IMR-90 (cell line): ENCODE measurements around the gene SHISA2. TPM values are rescaled to one million over a fixed set of nuclear protein-coding genes. Genes with fewer than 3 reads are reported as not detected.
"Not testable (repeated sequence)": the region's sequence is repeated elsewhere in the genome, so short reads cannot be mapped to it uniquely, and the experiment has no call there.

Experiments
- ATAC-seq: fragments of 200-7000 bp; cut with Tn5 transposase; 2 replicates; pipeline ENCODE4 v1.9.1; 2020; ENCODE audit warnings: low read depth, mild to moderate bottlenecking, moderate library complexity
- BruUV-seq: library from RNA; stranded (reverse); fragments of 400-500 nt; replicated peaks from 2 replicates; lab custom pipeline; 2021; lab: Mats Ljungman, UMichigan
- CTCF ChIA-PET: fragments of 300-600 bp; formaldehyde crosslinking; extraction: SDS; loops from one replicate; lab custom pipeline; 2021; ENCODE audit warnings: antibody characterized with exemption; lab: Yijun Ruan, JAX
- POLR2A ChIA-PET: fragments of 300-600 bp; sonication (Branson Sonifier 250); formaldehyde crosslinking; loops from one replicate; lab custom pipeline; 2022; ENCODE audit warnings: antibody characterized with exemption; ENCODE audit not compliant: unreplicated experiment; lab: Charles Lee
- DNase-seq: peaks from one replicate; pipeline ENCODE4 v3.0.0; 2013
- H2AFZ ChIP-seq: replicated peaks from 2 replicates; pipeline ENCODE3; 2013; ENCODE audit warnings: low read length, mild to moderate bottlenecking; ENCODE audit not compliant: poor library complexity
- H2AK5ac ChIP-seq: 2 replicates; pipeline ENCODE4 v1.6.1; 2013; ENCODE audit warnings: low read depth, low read length, inconsistent platforms
- H2AK9ac ChIP-seq: replicated peaks from 2 replicates; pipeline ENCODE3; 2013; ENCODE audit warnings: mild to moderate bottlenecking, low read depth, low read length, moderate library complexity; ENCODE audit not compliant: poor library complexity
- H2BK120ac ChIP-seq: 2 replicates; pipeline ENCODE4 v1.6.1; 2013; ENCODE audit warnings: low read depth, low read length, inconsistent platforms
- H2BK15ac ChIP-seq: 3 replicates; pipeline ENCODE4 v1.6.1; 2013; ENCODE audit warnings: low read depth, low read length, inconsistent platforms
- H2BK20ac ChIP-seq: 2 replicates; pipeline ENCODE4 v1.6.1; 2013; ENCODE audit warnings: low read depth, mild to moderate bottlenecking, inconsistent platforms, low read length, moderate library complexity
- H2BK5ac ChIP-seq: 2 replicates; pipeline ENCODE4 v1.6.1; 2013; ENCODE audit warnings: mild to moderate bottlenecking, low read depth, low read length, inconsistent platforms; ENCODE audit not compliant: poor library complexity, severe bottlenecking
- H3K14ac ChIP-seq: replicated peaks from 2 replicates; pipeline ENCODE4 v1.6.1; 2013; ENCODE audit warnings: low read depth, low read length, inconsistent platforms
- H3K18ac ChIP-seq: 2 replicates; pipeline ENCODE4 v1.6.1; 2013; ENCODE audit warnings: low read depth, low read length, control low read depth
- H3K23ac ChIP-seq: 2 replicates; pipeline ENCODE4 v1.6.1; 2013; ENCODE audit warnings: low read depth, low read length, inconsistent platforms
- H3K27ac ChIP-seq: 2 replicates; pipeline ENCODE4 v1.5.1; 2013; ENCODE audit warnings: mild to moderate bottlenecking, control low read depth, low read length; ENCODE audit not compliant: insufficient read depth
- H3K27me3 ChIP-seq: 2 replicates; pipeline ENCODE4 v1.6.1; 2013; ENCODE audit warnings: low read length; ENCODE audit not compliant: control insufficient read depth, insufficient read depth
- H3K36me3 ChIP-seq: 2 replicates; pipeline ENCODE4 v1.6.1; 2013; ENCODE audit warnings: low read length, mixed read lengths; ENCODE audit not compliant: control insufficient read depth, insufficient read depth
- H3K4ac ChIP-seq: 2 replicates; pipeline ENCODE4 v1.6.1; 2013; ENCODE audit warnings: low read depth, low read length, inconsistent platforms
- H3K4me1 ChIP-seq: 2 replicates; pipeline ENCODE4 v1.6.1; 2013; ENCODE audit warnings: low read length, mixed read lengths; ENCODE audit not compliant: control insufficient read depth, insufficient read depth
- H3K4me2 ChIP-seq: 2 replicates; pipeline ENCODE4 v1.6.1; 2013; ENCODE audit warnings: low read depth, mild to moderate bottlenecking, control low read depth, low read length, moderate library complexity
- H3K4me3 ChIP-seq: 2 replicates; pipeline ENCODE4 v1.5.1; 2013; ENCODE audit warnings: low read depth, mild to moderate bottlenecking, control low read depth, low read length, moderate library complexity; ENCODE audit not compliant: insufficient read depth
- H3K56ac ChIP-seq: 2 replicates; pipeline ENCODE4 v1.6.1; 2013; ENCODE audit warnings: low read length, inconsistent platforms; ENCODE audit not compliant: insufficient read depth; ENCODE audit errors: extremely low read depth
- H3K79me1 ChIP-seq, 2 experiments: 2 replicates each; pipeline ENCODE4 v1.6.1; 2013; ENCODE audit warnings: low read length in 2 of 2, inconsistent platforms in 1 of 2, low read depth in 1 of 2
- H3K9ac ChIP-seq: 2 replicates; pipeline ENCODE4 v1.6.1; 2013; ENCODE audit warnings: low read depth, low read length, control low read depth
- H3K9me1 ChIP-seq: 2 replicates; pipeline ENCODE4 v1.6.1; 2013; ENCODE audit warnings: low read length, inconsistent platforms; ENCODE audit not compliant: insufficient read depth
- H3K9me3 ChIP-seq: 2 replicates; pipeline ENCODE4 v1.6.1; 2013; ENCODE audit warnings: low read length; ENCODE audit not compliant: control insufficient read depth, insufficient read depth
- H4K20me1 ChIP-seq: 2 replicates; pipeline ENCODE4 v1.6.1; 2013; ENCODE audit warnings: low read length, inconsistent platforms; ENCODE audit not compliant: insufficient read depth
- H4K5ac ChIP-seq: 2 replicates; pipeline ENCODE4 v1.6.1; 2013; ENCODE audit warnings: mild to moderate bottlenecking, low read depth, low read length, control low read depth
- H4K8ac ChIP-seq, 2 experiments: 2 replicates each; pipeline ENCODE4 v1.6.1; 2013; ENCODE audit warnings: low read depth in 2 of 2, low read length in 2 of 2, control low read depth in 1 of 2, inconsistent platforms in 1 of 2
- H4K91ac ChIP-seq: 2 replicates; pipeline ENCODE4 v1.6.1; 2013; ENCODE audit warnings: low read depth, low read length, inconsistent platforms; ENCODE audit not compliant: insufficient read depth
- MAZ ChIP-seq: IDR thresholded peaks from 2 replicates; pipeline ENCODE4 v1.6.1; 2012; ENCODE audit warnings: low read depth, mild to moderate bottlenecking, low read length, improper control_type of control experiment, moderate library complexity, borderline replicate concordance
- POLR2A ChIP-seq: IDR thresholded peaks from 2 replicates; pipeline ENCODE4 v1.6.1; 2012; ENCODE audit warnings: mild to moderate bottlenecking, low read depth, low read length
- WGBS, 2 experiments: methylation state at CpG; one replicate each; pipeline versions ENCODE4 v1.1.5 to v1.1.7; 2013; ENCODE audit warnings: missing lambda C conversion rate in 2 of 2; ENCODE audit not compliant: insufficient read length in 1 of 2; ENCODE audit errors: extremely low coverage in 2 of 2; 5-methylcytosine and 5-hydroxymethylcytosine counted together
- dilution Hi-C: fragments of 300-500 bp; cut with HindIII; formaldehyde crosslinking; loops from one replicate; pipeline ENCODE4 v1.14.3; 2018; ENCODE audit warnings: low sequenced_read_pairs; ENCODE audit not compliant: unreplicated experiment
- in situ Hi-C: fragments of 300-500 bp; cut with MboI; formaldehyde crosslinking; loops from 3 replicates; pipeline ENCODE4 v1.14.3; 2019; ENCODE audit warnings: low sequenced_read_pairs, inconsistent platforms, mixed read lengths
- intact Hi-C: fragments of 100-400 bp; cut with micrococcal nuclease; formaldehyde crosslinking; loops from 2 replicates; pipeline ENCODE4 v1.10.0; 2022
- polyA plus RNA-seq, 3 experiments: library from polyadenylated mRNA; depleted of rRNA; stranded (reverse); fragments of >200 nt; gene quantifications; 2 replicates each; pipeline ENCODE4 v1.2.3, GENCODE V29; 2012; ENCODE audit warnings: low replicate concordance in 1 of 3
- total RNA-seq: library from RNA; depleted of rRNA; stranded (reverse); fragments of >200 nt; gene quantifications from 2 replicates; pipeline ENCODE4 v1.2.3, GENCODE V29; 2012

Gene SHISA2
- total and polyA plus RNA-seq, 2 of the 4 experiments (the other 2 are of a cell fraction): not detected

DNA sequence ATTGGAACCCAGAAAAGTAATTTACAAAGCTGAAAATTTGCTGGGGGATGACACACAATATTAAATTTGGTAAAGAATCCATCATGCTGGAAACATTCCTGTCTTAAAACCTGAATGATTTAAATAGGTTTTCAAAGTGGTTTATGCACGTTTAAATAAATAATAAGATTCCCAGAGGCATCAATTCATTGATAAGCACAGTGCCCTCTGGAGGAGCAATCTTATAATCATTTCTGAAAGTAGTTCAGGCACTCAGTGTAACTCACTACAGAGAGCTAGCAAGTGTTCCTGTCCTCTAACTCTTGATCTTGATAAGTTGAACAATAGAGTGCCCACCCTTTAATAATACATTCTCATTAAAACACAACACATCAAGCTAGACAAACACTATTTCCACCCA, 43.5 kb upstream of the SHISA2 start:
- Histone ChIP-seq H2BK5ac (no peak overlapping the region), H4K8ac (no peak overlapping the region), H2AK5ac (no peak overlapping the region), H3K27ac (no peak overlapping the region), H3K9me1 (no peaks in the 10 kb centered on the region), H3K9ac (no peak overlapping the region), H3K36me3 (no peaks in the 10 kb centered on the region), H3K4me2 (no peak overlapping the region), H3K9me3 (no peaks in the 10 kb centered on the region), H2BK15ac (no peak overlapping the region), H2AK9ac (no peak overlapping the region), H3K18ac (no peak overlapping the region), H4K20me1 (no peaks in the 10 kb centered on the region), H2AFZ (no peak overlapping the region), H3K79me1 (no peaks in the 10 kb centered on the region), H2BK20ac (no peak overlapping the region), H4K5ac (no peak overlapping the region), H3K4me3 (no peak overlapping the region), H3K27me3 (no peaks in the 10 kb centered on the region), H3K4me1 (no peaks in the 10 kb centered on the region), H3K23ac (no peak overlapping the region), H3K14ac (no peak overlapping the region), H3K4ac (no peak overlapping the region), H2BK120ac (no peak overlapping the region), H3K56ac (no peak overlapping the region), H4K91ac (no peak overlapping the region)
- BruUV-seq: no TSS peak
- in situ Hi-C loops (no loop called here), intact Hi-C loops (no loop called here), dilution Hi-C loops (no loop called here)
- ChIA-PET POLR2A (interaction anchor here (0.5 kb wide), 1 partner anchor 16 kb away, joined by 3 read pairs; no protein-coding TSS in a partner anchor), CTCF (interaction anchor here (0.8 kb wide), 1 partner anchor 603 kb away, joined by 3 read pairs; no protein-coding TSS in a partner anchor)
- ATAC-seq (no peak), DNase-seq (no peak)
- TF ChIP-seq MAZ (no peak), POLR2A (no peak)
- WGBS, 2 experiments: no CpG with 5 or more reads among the region's 1 CpG

DNA sequence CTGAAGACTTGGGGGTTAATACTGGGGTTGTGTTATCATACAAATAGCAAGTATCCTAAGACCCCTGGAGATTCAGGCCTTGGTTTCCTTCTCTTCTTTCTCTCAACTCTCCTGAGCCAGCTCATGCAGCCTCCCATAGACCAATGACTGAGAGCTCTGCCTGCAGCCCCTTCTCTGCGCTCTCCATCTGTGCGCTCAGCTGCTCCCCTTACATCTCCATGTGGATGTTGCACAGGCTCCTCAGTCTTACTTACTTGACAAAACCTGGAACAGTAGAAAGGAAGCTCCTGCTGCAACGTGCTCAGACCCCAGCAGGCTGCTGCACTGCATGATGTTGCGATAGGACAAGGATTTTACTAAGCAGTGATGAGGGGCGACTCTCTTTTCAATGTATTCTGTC, 25.0 kb upstream of the SHISA2 start:
- whole genome bisulfite sequencing, 2 experiments: no CpG with 5 or more reads among the region's 5 CpGs
- H3K27me3 ChIP-seq, H3K23ac ChIP-seq, in situ Hi-C loops, BruUV-seq, H4K8ac ChIP-seq, H4K20me1 ChIP-seq, H3K56ac ChIP-seq, H3K9me1 ChIP-seq, H3K4me3 ChIP-seq, H3K9ac ChIP-seq, H3K27ac ChIP-seq, H3K36me3 ChIP-seq, POLR2A ChIA-PET, H3K4me1 ChIP-seq, H3K9me3 ChIP-seq, H3K4me2 ChIP-seq, H2AFZ ChIP-seq, dilution Hi-C loops, H2BK20ac ChIP-seq, H4K5ac ChIP-seq, H3K79me1 ChIP-seq, H2AK9ac ChIP-seq, H4K91ac ChIP-seq, H2AK5ac ChIP-seq, H2BK120ac ChIP-seq, DNase-seq, CTCF ChIA-PET, H2BK5ac ChIP-seq, H3K4ac ChIP-seq, H3K18ac ChIP-seq, H3K14ac ChIP-seq, ATAC-seq, H2BK15ac ChIP-seq: not testable (repeated sequence)
- intact Hi-C loops: loop anchor here (10.0 kb wide), 2 partner anchors 618 to 1072 kb away; no protein-coding TSS in a partner anchor
